ENCODE results near the gene CFTR.

GRCh38 chr7:117502331-117502730, 22.5 kb downstream of the CFTR start:
- TF ChIP-seq CTCF (conservative IDR thresholded peaks at IDR 0.05) (no peak), EZH2 (IDR thresholded peaks at IDR 0.05; ENCODE audit: low read depth) (no peak)

Data from PC-9 (cell line).